H9 (cell line): Measurements from ENCODE around the gene SEMA5A. TPM values are rescaled to one million over a fixed set of nuclear protein-coding genes. Genes with fewer than 3 reads are reported as not detected.

Experiments
- DNase-seq: peaks from one replicate; pipeline ENCODE4 v3.0.0-alpha.2; 2017
- H2AFZ ChIP-seq: one replicate; pipeline ENCODE4 v1.6.1; 2013; ENCODE audit warnings: mild to moderate bottlenecking, low read length, control low read depth, moderate library complexity
- H2AK5ac ChIP-seq: 2 replicates; pipeline ENCODE4 v1.6.1; 2013; ENCODE audit warnings: low read length, control low read depth, mixed read lengths; ENCODE audit not compliant: insufficient read length
- H2BK120ac ChIP-seq: one replicate; pipeline ENCODE4 v1.6.1; 2013; ENCODE audit warnings: low read depth, mild to moderate bottlenecking, low read length, control low read depth, inconsistent platforms; ENCODE audit not compliant: poor library complexity, severe bottlenecking
- H2BK12ac ChIP-seq: 2 replicates; pipeline ENCODE4 v1.6.1; 2013; ENCODE audit warnings: low read length, control low read depth, mixed read lengths, low read depth; ENCODE audit not compliant: insufficient read length
- H2BK15ac ChIP-seq: 2 replicates; pipeline ENCODE4 v1.6.1; 2013; ENCODE audit warnings: low read depth, low read length, control low read depth
- H2BK20ac ChIP-seq: one replicate; pipeline ENCODE4 v1.6.1; 2013; ENCODE audit warnings: low read depth, mild to moderate bottlenecking, low read length, control low read depth, inconsistent platforms; ENCODE audit not compliant: poor library complexity, severe bottlenecking
- H2BK5ac ChIP-seq: 2 replicates; pipeline ENCODE4 v1.6.1; 2013; ENCODE audit warnings: low read length, control low read depth, mixed read lengths; ENCODE audit not compliant: insufficient read length
- H3K14ac ChIP-seq: 2 replicates; pipeline ENCODE4 v1.6.1; 2013; ENCODE audit warnings: low read length, control low read depth; ENCODE audit not compliant: insufficient read depth
- H3K18ac ChIP-seq: 2 replicates; pipeline ENCODE4 v1.6.1; 2013; ENCODE audit warnings: low read depth, mild to moderate bottlenecking, mixed read lengths, low read length, control low read depth; ENCODE audit not compliant: insufficient read length
- H3K23ac ChIP-seq: 2 replicates; pipeline ENCODE4 v1.6.1; 2013; ENCODE audit warnings: low read length, control low read depth, mixed read lengths, low read depth; ENCODE audit not compliant: insufficient read length
- H3K23me2 ChIP-seq: 2 replicates; pipeline ENCODE4 v1.6.1; 2013; ENCODE audit warnings: low read depth, mild to moderate bottlenecking, mixed read lengths, low read length, control low read depth; ENCODE audit not compliant: insufficient read length, poor library complexity, severe bottlenecking
- H3K27ac ChIP-seq: 2 replicates; pipeline ENCODE4 v1.5.1; 2013; ENCODE audit warnings: low read length, control low read depth, mixed read lengths, low read depth; ENCODE audit not compliant: insufficient read length
- H3K27me3 ChIP-seq: 2 replicates; pipeline ENCODE4 v1.6.1; 2013; ENCODE audit warnings: low read length, control low read depth, inconsistent platforms; ENCODE audit not compliant: insufficient read depth
- H3K4ac ChIP-seq: 2 replicates; pipeline ENCODE4 v1.6.1; 2013; ENCODE audit warnings: low read depth, mild to moderate bottlenecking, control low read depth, inconsistent platforms, low read length, moderate library complexity
- H3K4me1 ChIP-seq: 2 replicates; pipeline ENCODE4 v1.6.1; 2013; ENCODE audit warnings: low read length, control low read depth, inconsistent platforms; ENCODE audit not compliant: insufficient read depth
- H3K4me2 ChIP-seq: 2 replicates; pipeline ENCODE4 v1.6.1; 2013; ENCODE audit warnings: low read length, control low read depth, mixed read lengths; ENCODE audit not compliant: insufficient read length, insufficient read depth
- H3K56ac ChIP-seq: 2 replicates; pipeline ENCODE4 v1.6.1; 2013; ENCODE audit warnings: low read depth, mild to moderate bottlenecking, mixed read lengths, low read length, control low read depth; ENCODE audit not compliant: insufficient read length
- H3K79me1 ChIP-seq: 2 replicates; pipeline ENCODE4 v1.6.1; 2013; ENCODE audit warnings: low read depth, mild to moderate bottlenecking, moderate library complexity, low read length, control low read depth, inconsistent platforms; ENCODE audit not compliant: insufficient read depth, poor library complexity, severe bottlenecking
- H3K79me2 ChIP-seq: 2 replicates; pipeline ENCODE4 v1.6.1; 2013; ENCODE audit warnings: low read length, control low read depth, inconsistent platforms; ENCODE audit not compliant: insufficient read depth
- H3K9ac ChIP-seq: 2 replicates; pipeline ENCODE4 v1.6.1; 2013; ENCODE audit warnings: low read length, control low read depth, mixed read lengths; ENCODE audit not compliant: insufficient read length; ENCODE audit errors: extremely low read depth
- H3K9me3 ChIP-seq: one replicate; pipeline ENCODE4 v1.6.1; 2013; ENCODE audit warnings: low read depth, low read length, inconsistent platforms; ENCODE audit not compliant: control insufficient read depth
- H3T11ph ChIP-seq: one replicate; pipeline ENCODE4 v1.6.1; 2013; ENCODE audit warnings: mild to moderate bottlenecking, low read length, control low read depth, inconsistent platforms
- H4K20me1 ChIP-seq: one replicate; pipeline ENCODE4 v1.6.1; 2013; ENCODE audit not compliant: control insufficient read depth, insufficient read length, insufficient read depth
- H4K5ac ChIP-seq: 2 replicates; pipeline ENCODE4 v1.6.1; 2013; ENCODE audit warnings: low read depth, mild to moderate bottlenecking, mixed read lengths, low read length, control low read depth; ENCODE audit not compliant: insufficient read length
- H4K8ac ChIP-seq: replicated peaks from 2 replicates; pipeline ENCODE4 v1.6.1; 2013; ENCODE audit warnings: low read length, control low read depth, mixed read lengths, low read depth; ENCODE audit not compliant: insufficient read length
- H4K91ac ChIP-seq: 2 replicates; pipeline ENCODE4 v1.6.1; 2013; ENCODE audit warnings: low read depth, mild to moderate bottlenecking, moderate library complexity, mixed read lengths, low read length, control low read depth; ENCODE audit not compliant: insufficient read length
- H3K27ac Mint-ChIP-seq, 3 experiments: 2 replicates in 2 of 3; 3 replicates in 1 of 3; pipeline ENCODE4 v1.8.0; 2020 to 2021; ENCODE audit warnings: mixed read lengths in 3 of 3, mild to moderate bottlenecking in 1 of 3, moderate library complexity in 1 of 3
- H3K27me3 Mint-ChIP-seq: 2 replicates; pipeline ENCODE4 v1.8.0; 2021; ENCODE audit warnings: low read depth, mild to moderate bottlenecking, moderate library complexity, mixed read lengths
- H3K36me3 Mint-ChIP-seq, 3 experiments: 2 replicates in 2 of 3; 3 replicates in 1 of 3; pipeline ENCODE4 v1.8.0; 2020 to 2021; ENCODE audit warnings: low read depth in 3 of 3, mixed read lengths in 3 of 3; ENCODE audit not compliant: insufficient read depth in 1 of 3
- H3K4me1 Mint-ChIP-seq, 2 experiments: 2 replicates each; pipeline ENCODE4 v1.8.0; 2020; ENCODE audit warnings: mixed read lengths in 2 of 2
- H3K4me3 Mint-ChIP-seq, 2 experiments: 2 replicates in 1 of 2; 3 replicates in 1 of 2; pipeline ENCODE4 v1.8.0; 2020 to 2021; ENCODE audit warnings: mild to moderate bottlenecking in 2 of 2, mixed read lengths in 2 of 2, moderate library complexity in 1 of 2
- H3K9me3 Mint-ChIP-seq, 2 experiments: 2 replicates in 1 of 2; 3 replicates in 1 of 2; pipeline ENCODE4 v1.8.0; 2020; ENCODE audit warnings: mild to moderate bottlenecking in 2 of 2, mixed read lengths in 2 of 2, moderate library complexity in 1 of 2
- WGBS: extraction: QIAGEN DNeasy Blood & Tissue Kit; methylation state at CpG from one replicate; pipeline ENCODE4 v1.1.7; 2013; ENCODE audit warnings: missing lambda C conversion rate, low lambda C conversion rate, mixed read lengths; ENCODE audit not compliant: insufficient read length; ENCODE audit errors: extremely low coverage; 5-methylcytosine and 5-hydroxymethylcytosine counted together
- total RNA-seq: library from RNA; stranded (reverse); gene quantifications from 2 replicates; pipeline ENCODE4 v1.2.1, GENCODE V29; 2021
- TF ChIP-seq, protein P1 (sequence below): fragments of 200-600 bp; sonication (generic); conservative IDR thresholded peaks from 3 replicates; pipeline ENCODE4 v1.8.0; 2021; ENCODE audit warnings: antibody characterized with exemption, mild to moderate bottlenecking

SEMA5A gene
- total RNA-seq, 1 experiment from 2014 or later, result 4.3 TPM

DNA sequence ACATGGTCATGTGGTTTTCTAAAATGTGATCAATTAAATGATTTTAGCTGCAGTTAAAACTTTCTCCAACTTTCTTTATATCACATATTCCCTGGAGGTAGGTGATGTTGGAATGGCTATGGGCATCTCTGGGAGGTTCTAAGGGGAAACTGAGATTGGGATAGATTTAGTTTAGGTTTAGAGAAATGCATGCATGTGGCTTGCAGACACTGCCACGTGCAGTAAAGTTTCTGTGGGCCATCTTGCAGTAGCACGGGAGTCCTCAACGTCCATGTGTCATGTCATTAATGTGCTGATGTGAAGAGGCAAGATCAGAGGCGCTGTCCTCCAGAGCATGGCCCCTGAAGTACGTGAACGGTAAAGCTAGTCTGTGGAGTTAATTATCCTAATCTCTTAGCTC, 532.7 kb downstream of the SEMA5A start:
- H3K27ac Mint-ChIP-seq, result no peak overlapping the region
- WGBS, result no CpG with 5 or more reads among the region's 6 CpGs
- no peak overlapping the region for H3K9ac ChIP-seq

More for the DNA sequence above, 532.7 kb downstream of the SEMA5A start:
- H3K23me2 ChIP-seq, result no peaks in the 10 kb centered on the region
- H2BK15ac ChIP-seq, result no peak overlapping the region
- H3K9me3 Mint-ChIP-seq, result peaks cover 10 to 13% of the 10 kb centered on the region in 2 experiments; a peak in 3 of 5 replicates
- no peak overlapping the region for H2BK5ac ChIP-seq
- H2BK120ac ChIP-seq, result no peak overlapping the region
- H3T11ph ChIP-seq, result no peak overlapping the region
- no peak overlapping the region for H3K4me2 ChIP-seq
- peaks cover 0 to 2% (median 0%) of the 10 kb centered on the region in 3 experiments; a peak in 2 of 7 replicates for H3K36me3 Mint-ChIP-seq
- no peak overlapping the region for H4K91ac ChIP-seq
- peaks cover 4% of the 10 kb centered on the region for H3K27me3 Mint-ChIP-seq
- H3K4me3 Mint-ChIP-seq, result no peak overlapping the region
- H3K4me1 ChIP-seq, result no peaks in the 10 kb centered on the region
- TF ChIP-seq, protein P1, sequence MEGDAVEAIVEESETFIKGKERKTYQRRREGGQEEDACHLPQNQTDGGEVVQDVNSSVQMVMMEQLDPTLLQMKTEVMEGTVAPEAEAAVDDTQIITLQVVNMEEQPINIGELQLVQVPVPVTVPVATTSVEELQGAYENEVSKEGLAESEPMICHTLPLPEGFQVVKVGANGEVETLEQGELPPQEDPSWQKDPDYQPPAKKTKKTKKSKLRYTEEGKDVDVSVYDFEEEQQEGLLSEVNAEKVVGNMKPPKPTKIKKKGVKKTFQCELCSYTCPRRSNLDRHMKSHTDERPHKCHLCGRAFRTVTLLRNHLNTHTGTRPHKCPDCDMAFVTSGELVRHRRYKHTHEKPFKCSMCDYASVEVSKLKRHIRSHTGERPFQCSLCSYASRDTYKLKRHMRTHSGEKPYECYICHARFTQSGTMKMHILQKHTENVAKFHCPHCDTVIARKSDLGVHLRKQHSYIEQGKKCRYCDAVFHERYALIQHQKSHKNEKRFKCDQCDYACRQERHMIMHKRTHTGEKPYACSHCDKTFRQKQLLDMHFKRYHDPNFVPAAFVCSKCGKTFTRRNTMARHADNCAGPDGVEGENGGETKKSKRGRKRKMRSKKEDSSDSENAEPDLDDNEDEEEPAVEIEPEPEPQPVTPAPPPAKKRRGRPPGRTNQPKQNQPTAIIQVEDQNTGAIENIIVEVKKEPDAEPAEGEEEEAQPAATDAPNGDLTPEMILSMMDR, result no peak
- no peak overlapping the region for H2BK12ac ChIP-seq
- H4K20me1 ChIP-seq, result no peaks in the 10 kb centered on the region
- no peaks in the 10 kb centered on the region for H3K27me3 ChIP-seq
- H3K79me2 ChIP-seq, result no peaks in the 10 kb centered on the region; the same call in 1 of the 2 replicates
- H2BK20ac ChIP-seq, result no peak overlapping the region
- H3K4me1 Mint-ChIP-seq, result peaks cover 5 to 8% of the 10 kb centered on the region in 2 experiments
- H3K23ac ChIP-seq, result no peak overlapping the region
- no peak overlapping the region for H3K27ac ChIP-seq
- no peak overlapping the region for H4K5ac ChIP-seq
- H3K56ac ChIP-seq, result no peak overlapping the region
- H2AFZ ChIP-seq, result no peak overlapping the region
- no peak overlapping the region for H3K4ac ChIP-seq
- H3K9me3 ChIP-seq, result no peaks in the 10 kb centered on the region
- H3K18ac ChIP-seq, result no peak overlapping the region
- DNase-seq, result no peak
- no peaks in the 10 kb centered on the region for H3K79me1 ChIP-seq
- H3K14ac ChIP-seq, result no peak overlapping the region
- H4K8ac ChIP-seq, result no peak overlapping the region
- H2AK5ac ChIP-seq, result no peak overlapping the region
